GM18909 (cell line): Measurements from ENCODE around the gene CATSPERD.
"Not testable (repeated sequence)": the region's sequence is repeated elsewhere in the genome, so short reads cannot be mapped to it uniquely, and the experiment has no call there.

Experiments
- ATAC-seq: cut with Tn5 transposase; IDR thresholded peaks from one replicate; pipeline ENCODE4 v1.9.1; 2021; ENCODE audit warnings: mild to moderate bottlenecking; ENCODE audit not compliant: unreplicated experiment, poor library complexity

Gene CATSPERD

GRCh38 chr19:5719274-5719960 is 1.0 kb upstream of the CATSPERD start:
- ATAC-seq = peak; percentile 0

GRCh38 chr19:5727453-5728050 is 7.1 kb downstream of the CATSPERD start:
- no peak for ATAC-seq

- ATAC-seq = not testable (repeated sequence)
Measured at GRCh38 chr19:5733172-5733571, 12.7 kb downstream of the CATSPERD start.

GRCh38 chr19:5738423-5738822 is 18.0 kb downstream of the CATSPERD start:
- ATAC-seq = no peak

- no peak for ATAC-seq
Measured at GRCh38 chr19:5742051-5742450, 21.6 kb downstream of the CATSPERD start.

- no peak for ATAC-seq
Measured at GRCh38 chr19:5743630-5744029, 23.2 kb downstream of the CATSPERD start.

GRCh38 chr19:5744999-5745398 is 24.6 kb downstream of the CATSPERD start:
- ATAC-seq = not testable (repeated sequence)

GRCh38 chr19:5748920-5749319 is 28.5 kb downstream of the CATSPERD start:
- ATAC-seq = not testable (repeated sequence)

GRCh38 chr19:5749505-5749904 is 29.1 kb downstream of the CATSPERD start:
- ATAC-seq = no peak

- ATAC-seq = no peak
Measured at GRCh38 chr19:5751709-5752108, 31.3 kb downstream of the CATSPERD start.

- ATAC-seq = no peak
Measured at GRCh38 chr19:5753743-5754142, 33.3 kb downstream of the CATSPERD start.

- ATAC-seq = no peak
Measured at GRCh38 chr19:5762608-5763217, 42.3 kb downstream of the CATSPERD start.

- ATAC-seq = no peak
Measured at GRCh38 chr19:5765220-5765619, 44.8 kb downstream of the CATSPERD start.

GRCh38 chr19:5767949-5768348 is 47.5 kb downstream of the CATSPERD start:
- no peak for ATAC-seq

GRCh38 chr19:5772416-5772815 is 52.0 kb downstream of the CATSPERD start:
- ATAC-seq = no peak

GRCh38 chr19:5773276-5773675 is 52.8 kb downstream of the CATSPERD start:
- no peak for ATAC-seq

GRCh38 chr19:5774921-5775320 is 54.5 kb downstream of the CATSPERD start:
- no peak for ATAC-seq

GRCh38 chr19:5775668-5776309 is 55.4 kb downstream of the CATSPERD start:
- ATAC-seq = no peak

- ATAC-seq = no peak
Measured at GRCh38 chr19:5778402-5778801, 58.0 kb downstream of the CATSPERD start.

GRCh38 chr19:5780916-5781315 is 60.5 kb downstream of the CATSPERD start:
- not testable (repeated sequence) for ATAC-seq

- ATAC-seq = no peak
Measured at GRCh38 chr19:5782322-5782721, 61.9 kb downstream of the CATSPERD start.
